HG03196 (cell line): ENCODE measurements around the gene IGSF8.

ENCODE experiments used
- ATAC-seq: cut with Tn5 transposase; IDR thresholded peaks from one replicate; pipeline ENCODE4 v1.9.1; 2021; ENCODE audit not compliant: unreplicated experiment

Gene IGSF8, protein sequence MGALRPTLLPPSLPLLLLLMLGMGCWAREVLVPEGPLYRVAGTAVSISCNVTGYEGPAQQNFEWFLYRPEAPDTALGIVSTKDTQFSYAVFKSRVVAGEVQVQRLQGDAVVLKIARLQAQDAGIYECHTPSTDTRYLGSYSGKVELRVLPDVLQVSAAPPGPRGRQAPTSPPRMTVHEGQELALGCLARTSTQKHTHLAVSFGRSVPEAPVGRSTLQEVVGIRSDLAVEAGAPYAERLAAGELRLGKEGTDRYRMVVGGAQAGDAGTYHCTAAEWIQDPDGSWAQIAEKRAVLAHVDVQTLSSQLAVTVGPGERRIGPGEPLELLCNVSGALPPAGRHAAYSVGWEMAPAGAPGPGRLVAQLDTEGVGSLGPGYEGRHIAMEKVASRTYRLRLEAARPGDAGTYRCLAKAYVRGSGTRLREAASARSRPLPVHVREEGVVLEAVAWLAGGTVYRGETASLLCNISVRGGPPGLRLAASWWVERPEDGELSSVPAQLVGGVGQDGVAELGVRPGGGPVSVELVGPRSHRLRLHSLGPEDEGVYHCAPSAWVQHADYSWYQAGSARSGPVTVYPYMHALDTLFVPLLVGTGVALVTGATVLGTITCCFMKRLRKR

DNA sequence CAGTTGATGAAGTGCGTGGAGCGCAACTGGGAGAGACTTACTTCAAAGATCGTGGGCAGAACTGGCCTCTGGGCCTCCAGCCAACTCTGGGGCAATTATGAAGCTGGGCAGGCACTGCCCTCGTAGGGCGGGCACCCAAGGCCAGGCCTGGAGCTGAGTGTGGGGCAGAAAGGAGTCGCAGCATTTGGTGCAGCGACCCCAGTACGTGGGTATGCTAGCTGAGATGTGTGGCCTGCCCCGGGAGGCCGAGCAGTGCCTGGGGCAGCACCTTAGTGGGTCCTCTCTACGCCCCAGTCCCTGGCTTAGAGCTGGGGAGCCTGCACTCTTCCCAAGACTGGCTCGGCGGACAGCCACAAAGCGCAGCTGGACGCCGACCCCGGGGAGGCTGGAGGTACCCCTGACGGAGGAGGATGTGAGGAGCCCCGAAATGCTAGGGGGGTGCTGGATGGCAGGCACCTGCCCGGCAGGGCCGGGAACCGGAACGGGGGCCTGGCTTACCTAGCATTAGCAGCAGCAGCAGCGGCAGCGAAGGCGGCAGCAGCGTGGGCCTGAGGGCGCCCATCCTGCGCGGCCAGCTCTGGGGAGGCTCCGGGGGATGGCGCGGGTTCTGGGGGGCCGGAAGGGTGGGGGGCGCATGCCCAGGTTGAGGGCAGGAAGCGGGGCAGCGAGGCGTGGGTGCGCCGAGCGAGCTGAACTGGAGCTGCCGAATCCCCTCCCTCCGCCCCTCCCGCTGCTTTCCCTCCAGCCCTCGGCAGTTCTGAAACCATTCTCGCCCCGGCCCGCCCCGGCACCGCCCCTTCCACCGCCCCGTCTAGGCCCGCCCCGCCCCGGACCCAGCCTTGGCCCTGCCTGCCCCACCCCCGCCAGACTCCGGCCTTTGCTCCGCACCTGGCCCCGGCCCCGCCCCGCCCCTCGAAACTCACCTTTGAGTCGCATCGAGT, at the start of gene IGSF8:
Gene IGSF8, minus strand, starts transcription at position 709 of the 941 bp plus-strand sequence. Its CDS starts 147 bp downstream, at position 562.
- peak; percentile 48 for ATAC-seq

DNA sequence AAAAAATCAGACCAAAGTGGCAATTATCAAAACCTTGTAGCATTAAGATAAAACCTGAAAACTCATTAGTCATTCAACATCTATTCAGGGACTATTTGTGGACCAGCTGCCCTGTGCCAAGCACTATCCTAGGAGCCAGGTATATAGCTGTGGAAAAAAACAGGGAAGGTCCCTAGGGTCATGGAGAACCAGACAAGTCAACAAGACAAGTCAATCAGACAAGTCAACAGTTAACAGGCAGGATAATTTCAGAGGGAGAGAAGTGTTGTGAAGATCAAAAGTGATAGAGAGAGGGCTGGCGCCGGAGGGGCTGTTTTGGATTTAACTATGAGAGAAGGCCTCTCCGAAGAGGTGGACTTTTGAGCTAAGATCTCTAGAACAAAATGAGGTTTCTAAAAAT, 49.7 kb upstream of the IGSF8 start:
- no peak for ATAC-seq

DNA sequence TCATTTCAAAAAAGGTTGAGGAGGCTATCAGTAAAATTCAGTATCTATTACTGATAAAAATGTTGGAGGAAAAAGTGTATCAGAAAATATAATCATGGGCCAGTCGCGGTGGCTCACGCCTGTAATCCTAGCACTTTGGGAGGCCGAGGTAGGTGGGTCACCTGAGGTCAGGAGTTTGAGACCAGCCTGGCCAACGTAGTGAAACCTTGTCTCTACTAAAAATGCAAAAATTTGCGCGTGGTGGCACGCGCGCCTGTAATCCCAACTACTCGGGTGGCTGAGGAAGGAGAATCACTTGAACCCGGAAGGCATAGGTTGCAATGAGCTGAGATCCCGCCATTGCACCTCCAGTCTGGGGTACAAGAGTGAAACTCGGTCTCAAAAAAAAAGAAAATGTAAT, 47.7 kb upstream of the IGSF8 start:
- ATAC-seq = no peak

DNA sequence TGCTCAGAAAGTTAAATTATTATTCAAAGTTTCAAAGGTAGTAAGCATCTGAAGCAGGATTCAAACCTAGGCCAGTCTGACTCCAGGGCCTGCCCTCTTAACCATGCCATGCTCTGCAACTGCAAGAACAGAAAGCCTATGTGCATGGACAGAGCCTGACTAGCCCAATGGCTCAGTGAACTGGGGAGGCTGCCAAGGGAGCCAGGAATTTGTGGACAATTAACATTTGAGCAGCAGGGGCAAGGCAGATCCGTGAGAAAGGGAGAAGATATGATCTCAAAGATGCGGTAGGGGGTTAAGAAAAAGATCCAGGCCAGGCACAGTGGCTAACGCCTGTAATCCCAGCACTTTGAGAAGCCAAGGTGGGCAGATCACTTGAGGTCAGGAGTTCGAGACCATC, 46.5 kb upstream of the IGSF8 start:
- no peak for ATAC-seq

DNA sequence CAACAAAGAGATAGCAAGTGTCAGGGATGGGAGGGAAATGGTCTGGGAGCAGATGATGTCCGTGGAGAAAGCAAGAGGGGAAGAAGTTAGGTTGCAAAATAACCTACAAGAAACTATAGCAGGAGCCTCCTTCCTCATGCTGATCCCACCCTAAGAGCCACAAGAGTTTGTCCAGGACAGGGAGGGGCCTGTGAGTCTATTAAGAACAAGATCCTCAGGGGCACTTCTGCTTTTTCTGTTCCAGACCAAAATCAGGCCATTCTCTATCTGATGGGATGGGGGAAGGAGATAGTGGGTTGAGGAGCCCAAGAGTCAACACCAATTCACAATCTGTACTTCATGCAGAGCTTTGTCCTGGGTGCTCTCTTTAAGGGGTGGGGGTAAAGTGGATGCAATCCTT, 45.3 kb upstream of the IGSF8 start:
- ATAC-seq = no peak

DNA sequence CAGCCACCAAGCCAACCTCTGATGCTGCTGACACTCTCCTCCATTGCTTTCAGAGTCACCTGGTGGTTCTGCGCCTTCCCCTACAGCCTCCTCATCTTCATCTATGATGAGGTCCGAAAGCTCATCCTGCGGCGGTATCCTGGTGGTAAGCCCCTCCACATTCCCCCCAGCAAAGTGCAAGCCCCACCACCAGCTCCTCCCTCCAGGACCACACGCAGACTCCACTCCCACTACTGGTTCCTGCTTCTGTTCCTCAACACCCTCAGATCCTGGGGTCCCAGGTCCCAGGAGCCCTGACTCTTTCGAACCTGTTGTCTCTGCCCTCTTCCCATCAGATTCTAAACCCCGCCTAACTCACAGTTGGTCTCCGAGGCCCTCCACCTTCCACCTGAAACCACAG, 41.4 kb upstream of the IGSF8 start:
- ATAC-seq = no peak

DNA sequence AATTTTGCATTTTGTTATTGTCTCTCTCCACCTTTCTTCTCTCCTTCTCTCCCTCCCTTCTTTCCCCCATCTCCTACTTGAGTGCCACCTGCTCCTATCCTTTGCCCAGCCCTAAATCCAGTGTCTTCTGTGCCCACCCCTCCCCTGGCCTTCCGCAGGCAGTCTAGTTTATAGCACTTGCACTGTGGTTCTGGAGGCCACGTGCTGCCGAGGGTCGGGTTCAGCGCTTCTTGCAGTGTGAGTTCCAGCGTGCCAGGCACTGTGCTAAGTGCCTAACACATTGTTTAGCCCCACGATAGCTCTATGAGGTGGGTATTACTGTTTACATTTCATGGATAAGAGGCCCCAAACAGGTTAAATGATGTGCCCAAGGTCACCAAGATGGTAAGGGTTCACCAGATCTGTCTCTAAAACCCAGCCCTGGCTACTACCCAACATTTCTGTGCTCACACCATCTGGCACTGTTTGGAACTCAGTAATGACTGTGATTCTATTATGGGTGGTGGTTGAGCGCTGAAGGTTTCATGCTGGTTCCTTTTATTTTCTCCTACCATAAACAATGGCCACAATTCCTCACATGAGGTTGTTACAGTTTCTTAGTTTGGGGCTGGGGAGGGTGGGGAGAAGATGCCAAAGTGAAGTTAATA, 38.9 kb upstream of the IGSF8 start:
- no peak for ATAC-seq

DNA sequence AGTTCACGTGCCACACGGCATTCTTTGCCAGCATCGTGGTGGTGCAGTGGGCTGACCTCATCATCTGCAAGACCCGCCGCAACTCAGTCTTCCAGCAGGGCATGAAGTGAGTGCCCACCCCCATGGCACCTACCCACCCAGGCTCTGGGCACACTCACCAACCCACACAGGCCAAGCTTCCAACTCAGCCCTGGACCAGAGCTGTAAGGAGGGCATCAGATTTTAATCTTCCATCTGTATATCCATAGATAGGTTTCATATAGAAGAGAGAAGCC, 38.4 kb upstream of the IGSF8 start:
- no peak for ATAC-seq

DNA sequence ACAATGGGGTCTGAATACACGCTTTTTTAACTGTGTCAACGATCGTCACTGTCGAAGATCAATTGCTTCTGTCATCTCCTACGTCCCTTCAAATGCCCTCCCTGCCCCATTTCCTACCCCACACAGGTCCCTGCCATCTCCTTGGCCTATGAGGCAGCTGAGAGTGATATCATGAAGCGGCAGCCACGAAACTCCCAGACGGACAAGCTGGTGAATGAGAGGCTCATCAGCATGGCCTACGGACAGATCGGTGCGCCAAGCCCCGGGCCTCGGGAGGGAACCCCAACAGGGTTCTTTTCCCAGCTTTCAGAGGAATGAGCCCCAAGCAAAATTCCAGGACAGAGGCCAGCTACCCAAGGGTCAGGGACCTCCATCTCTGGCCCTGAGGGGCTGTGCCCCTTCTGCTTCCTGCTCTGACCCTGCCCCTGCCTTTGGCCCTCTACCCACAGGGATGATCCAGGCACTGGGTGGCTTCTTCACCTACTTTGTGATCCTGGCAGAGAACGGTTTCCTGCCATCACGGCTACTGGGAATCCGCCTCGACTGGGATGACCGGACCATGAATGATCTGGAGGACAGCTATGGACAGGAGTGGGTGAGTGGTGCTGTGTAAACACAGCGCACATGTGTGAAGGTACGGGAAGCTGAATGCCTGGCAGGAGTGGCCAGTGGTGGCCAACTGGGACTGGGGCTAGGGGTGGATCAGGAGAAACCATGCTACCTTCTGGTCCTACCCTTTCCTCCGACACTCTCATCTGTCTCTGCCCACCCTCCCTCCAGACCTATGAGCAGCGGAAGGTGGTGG, 37.9 kb upstream of the IGSF8 start:
- ATAC-seq = no peak

DNA sequence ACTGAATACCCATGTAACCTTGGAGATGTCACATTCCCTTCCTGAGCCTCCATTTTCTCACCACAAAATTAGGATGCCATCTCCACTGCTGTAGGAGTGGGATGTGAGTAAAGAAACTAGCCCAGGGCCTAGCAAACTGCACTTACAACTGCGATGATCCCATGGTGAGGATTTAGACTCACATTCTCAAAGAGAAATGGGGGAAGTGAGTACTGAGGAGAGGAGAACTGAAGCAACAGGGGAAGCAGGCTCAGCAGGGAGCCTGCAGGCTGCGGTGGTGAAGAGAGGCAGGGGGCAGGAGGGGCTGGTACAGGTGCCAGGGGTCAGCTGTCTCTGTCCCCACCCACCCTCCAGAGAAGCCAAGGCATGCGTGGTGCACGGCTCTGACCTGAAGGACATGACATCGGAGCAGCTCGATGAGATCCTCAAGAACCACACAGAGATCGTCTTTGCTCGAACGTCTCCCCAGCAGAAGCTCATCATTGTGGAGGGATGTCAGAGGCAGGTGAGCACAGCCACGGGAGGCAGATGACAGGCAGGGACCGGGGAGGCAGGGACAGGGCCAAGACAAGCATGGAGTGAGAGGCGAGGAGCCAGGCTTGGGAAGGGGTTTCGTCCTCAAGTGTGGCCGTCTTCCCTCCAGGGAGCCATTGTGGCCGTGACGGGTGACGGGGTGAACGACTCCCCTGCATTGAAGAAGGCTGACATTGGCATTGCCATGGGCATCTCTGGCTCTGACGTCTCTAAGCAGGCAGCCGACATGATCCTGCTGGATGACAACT, 36.6 kb upstream of the IGSF8 start:
- no peak for ATAC-seq

DNA sequence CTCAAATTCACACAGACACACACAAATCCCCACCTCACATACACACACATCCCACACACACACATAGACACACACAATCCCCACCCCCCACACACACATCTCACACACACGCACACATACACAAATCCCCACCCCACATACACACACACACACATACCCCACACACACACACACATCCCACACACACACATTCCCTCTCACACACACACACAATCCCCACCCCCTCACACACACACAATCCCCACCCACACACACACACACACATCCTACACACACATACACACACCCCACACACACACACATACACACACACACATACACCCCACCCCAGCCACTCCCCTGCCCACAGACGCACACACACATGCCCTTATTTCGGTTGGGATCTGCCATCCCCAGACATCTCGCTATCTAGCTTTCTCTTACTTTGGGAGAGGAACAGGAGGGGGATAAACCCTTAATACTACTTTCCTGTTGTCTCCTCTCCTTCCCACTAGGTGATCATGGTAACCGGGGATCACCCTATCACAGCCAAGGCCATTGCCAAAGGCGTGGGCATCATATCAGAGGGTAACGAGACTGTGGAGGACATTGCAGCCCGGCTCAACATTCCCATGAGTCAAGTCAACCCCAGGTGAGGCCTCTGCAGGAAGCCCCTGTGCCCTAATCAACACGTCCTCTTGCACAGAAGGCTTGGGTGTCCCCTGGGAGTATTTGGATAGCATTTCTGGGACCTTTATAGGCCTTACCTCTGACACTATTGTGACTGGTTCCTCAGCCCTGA, 35.8 kb upstream of the IGSF8 start:
- ATAC-seq = no peak

DNA sequence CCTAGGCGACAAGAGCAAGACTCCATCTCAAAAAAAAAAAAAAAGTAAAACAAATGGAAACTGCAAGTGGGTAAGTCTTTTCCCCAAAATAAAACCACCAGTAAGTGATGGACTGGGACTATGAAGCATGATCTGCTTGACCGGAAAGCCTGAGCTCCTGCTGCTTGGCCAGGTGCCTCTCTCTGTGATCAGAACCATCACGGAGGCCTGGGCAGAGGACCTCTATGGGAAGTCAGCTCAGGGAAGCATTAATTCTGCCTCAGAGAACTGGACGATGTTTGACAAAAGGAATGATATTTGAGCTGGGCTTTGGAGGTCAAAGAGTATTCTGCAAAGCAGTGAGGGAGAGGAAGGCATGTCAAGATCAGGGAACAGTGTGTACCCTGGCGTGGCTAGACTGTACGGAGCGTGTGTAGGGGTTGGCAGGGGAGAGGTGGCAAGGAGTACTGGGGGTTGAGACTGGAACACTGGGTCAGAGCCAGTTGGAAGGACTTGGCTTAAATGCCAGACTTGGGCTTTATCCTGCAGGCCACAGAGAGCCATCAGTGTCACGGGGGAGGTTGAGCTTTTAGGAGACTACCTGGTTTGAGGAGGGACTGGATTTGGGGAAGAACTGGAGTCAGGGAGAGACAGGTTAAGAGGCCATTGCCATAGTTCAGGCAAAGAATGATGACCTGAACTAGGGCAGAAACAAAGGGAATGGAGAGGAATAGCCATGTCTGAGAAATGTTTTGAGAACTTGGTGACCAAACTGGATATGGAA, 33.6 kb upstream of the IGSF8 start:
- ATAC-seq = no peak

DNA sequence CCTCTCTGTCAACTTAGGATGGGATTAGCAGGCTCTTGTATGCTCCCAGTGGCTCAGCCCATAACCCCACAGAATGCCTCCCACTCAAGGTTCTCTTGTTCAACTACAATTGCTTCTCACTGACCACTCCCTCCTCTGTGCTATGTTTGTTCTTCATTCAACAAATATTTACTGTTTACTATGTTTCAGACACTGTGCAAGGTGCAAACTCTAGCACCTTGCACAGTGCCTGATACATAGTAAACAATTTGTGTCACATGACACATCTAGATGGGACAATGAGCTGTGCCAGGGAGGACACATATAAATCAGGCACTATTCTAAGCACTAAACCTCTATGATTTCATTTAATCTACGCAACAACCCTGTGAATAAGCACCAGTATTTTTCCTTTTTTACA, 32.5 kb upstream of the IGSF8 start:
- no peak for ATAC-seq

DNA sequence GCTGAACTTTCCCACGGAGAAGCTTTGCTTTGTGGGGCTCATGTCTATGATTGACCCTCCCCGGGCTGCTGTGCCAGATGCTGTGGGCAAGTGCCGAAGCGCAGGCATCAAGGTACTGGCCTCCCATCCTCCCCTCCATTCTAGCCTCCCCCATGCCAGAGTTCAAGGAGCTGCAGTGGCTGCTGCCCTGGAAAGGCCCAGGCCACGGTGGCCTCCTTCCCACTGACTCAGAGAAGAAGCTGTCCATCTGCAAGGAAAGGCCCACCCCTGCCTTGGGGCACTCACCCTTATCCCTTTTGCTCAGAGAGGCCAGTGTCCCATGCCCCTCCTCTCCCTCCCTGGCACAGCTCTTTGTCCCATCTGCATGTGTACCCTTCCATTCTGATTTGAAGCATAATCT, 32.1 kb upstream of the IGSF8 start:
- ATAC-seq = no peak

DNA sequence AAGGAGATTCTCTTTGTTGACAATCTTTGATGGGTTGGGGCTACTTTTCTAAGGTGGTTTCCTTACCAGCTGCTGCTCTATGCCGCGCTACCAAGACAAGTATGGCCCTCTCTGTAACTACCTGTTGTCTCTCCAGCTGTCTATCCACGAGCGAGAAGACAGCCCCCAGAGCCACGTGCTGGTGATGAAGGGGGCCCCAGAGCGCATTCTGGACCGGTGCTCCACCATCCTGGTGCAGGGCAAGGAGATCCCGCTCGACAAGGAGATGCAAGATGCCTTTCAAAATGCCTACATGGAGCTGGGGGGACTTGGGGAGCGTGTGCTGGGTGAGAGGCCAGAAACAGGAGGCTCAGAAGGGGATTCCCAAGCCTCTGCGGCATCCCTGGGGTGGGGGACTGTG, 31.5 kb upstream of the IGSF8 start:
- no peak for ATAC-seq

DNA sequence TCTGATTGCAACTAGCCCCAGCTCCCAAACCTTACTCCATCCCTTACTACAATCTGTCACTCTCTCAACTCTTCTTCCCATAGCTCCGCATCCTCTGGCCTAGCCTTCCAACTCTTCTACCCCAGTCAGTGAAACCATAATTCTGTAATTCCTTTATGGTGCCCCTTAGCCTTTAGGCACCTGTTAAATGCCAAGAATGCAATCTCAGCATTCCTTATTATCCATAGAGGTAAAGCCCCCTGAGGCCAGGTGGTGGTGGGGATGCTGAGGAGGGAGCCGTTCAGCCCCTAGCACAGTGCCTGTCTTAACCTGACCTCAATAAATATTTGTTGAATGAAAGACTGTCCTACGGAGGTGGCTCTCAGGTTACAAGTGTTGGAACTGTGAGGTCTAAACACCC, 31.1 kb upstream of the IGSF8 start:
- ATAC-seq = no peak

DNA sequence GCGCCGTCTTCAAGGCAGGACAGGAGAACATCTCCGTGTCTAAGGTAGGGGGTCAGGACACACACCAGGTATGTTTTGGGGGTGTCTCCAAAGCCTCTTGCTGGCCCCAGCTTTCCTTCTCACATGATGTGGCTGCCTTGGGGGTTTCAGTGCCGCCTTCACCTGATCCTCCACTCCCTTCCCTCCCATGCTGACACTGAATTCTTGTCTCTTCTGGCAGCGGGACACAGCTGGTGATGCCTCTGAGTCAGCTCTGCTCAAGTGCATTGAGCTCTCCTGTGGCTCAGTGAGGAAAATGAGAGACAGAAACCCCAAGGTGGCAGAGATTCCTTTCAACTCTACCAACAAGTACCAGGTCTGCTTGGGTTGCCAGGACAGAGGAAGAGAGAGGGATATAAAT, 30.6 kb upstream of the IGSF8 start:
- no peak for ATAC-seq

DNA sequence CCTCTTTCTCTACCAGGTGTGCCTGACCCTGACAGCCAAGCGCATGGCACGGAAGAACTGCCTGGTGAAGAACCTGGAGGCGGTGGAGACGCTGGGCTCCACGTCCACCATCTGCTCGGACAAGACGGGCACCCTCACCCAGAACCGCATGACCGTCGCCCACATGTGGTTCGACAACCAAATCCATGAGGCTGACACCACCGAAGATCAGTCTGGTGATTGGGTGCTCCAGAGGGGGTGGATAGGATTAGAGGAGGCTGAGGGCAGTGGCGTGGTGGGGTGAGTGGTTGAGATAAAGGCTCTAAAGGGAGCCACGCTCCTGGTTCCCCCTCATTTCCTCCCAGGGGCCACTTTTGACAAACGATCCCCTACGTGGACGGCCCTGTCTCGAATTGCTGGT, 30.2 kb upstream of the IGSF8 start:
- ATAC-seq = no peak
